NCI-H2227 (cell line): ENCODE results near the gene WBP1L.
"Not testable (repeated sequence)": the region's sequence is repeated elsewhere in the genome, so short reads cannot be mapped to it uniquely, and the experiment has no call there.

Experiments
- DNase-seq: peaks from one replicate; lab custom pipeline; 2025; ENCODE audit not compliant: unreplicated experiment; lab: John Stamatoyannopoulos, UW

Gene WBP1L

GRCh38 chr10:102804382-102805055 lies 60.8 kb downstream of the WBP1L start:
- DNase-seq = no peak

GRCh38 chr10:102808380-102808779 lies 64.6 kb downstream of the WBP1L start:
- no peak for DNase-seq

GRCh38 chr10:102811346-102811745 lies 67.6 kb downstream of the WBP1L start:
- DNase-seq = no peak

GRCh38 chr10:102812231-102812876 lies 68.6 kb downstream of the WBP1L start:
- DNase-seq = no peak

DNA sequence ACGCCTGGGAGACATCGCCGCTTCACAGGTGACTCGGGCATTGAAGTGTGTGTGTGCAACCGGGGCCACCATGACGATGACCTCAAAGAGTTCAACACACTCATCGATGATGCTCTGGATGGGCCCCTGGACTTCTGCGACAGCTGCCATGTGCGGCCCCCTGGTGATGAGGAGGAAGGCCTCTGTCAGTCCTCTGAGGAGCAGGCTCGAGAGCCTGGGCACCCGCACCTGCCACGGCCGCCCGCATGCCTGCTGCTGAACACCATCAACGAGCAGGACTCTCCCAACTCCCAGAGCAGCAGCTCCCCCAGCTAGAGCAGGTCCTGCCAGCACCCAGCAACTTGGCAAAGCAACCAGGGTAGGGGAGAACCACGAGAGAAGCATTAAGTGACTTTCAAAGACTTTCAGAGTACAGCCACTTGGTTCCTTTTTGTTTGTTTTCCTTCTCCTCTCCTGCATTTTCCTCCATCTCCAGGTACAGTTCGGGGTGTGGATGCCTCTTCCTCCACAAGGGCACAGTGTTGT lies 69.3 kb downstream of the WBP1L start:
- no peak for DNase-seq

GRCh38 chr10:102813734-102814452 lies 70.1 kb downstream of the WBP1L start:
- no peak for DNase-seq

DNA sequence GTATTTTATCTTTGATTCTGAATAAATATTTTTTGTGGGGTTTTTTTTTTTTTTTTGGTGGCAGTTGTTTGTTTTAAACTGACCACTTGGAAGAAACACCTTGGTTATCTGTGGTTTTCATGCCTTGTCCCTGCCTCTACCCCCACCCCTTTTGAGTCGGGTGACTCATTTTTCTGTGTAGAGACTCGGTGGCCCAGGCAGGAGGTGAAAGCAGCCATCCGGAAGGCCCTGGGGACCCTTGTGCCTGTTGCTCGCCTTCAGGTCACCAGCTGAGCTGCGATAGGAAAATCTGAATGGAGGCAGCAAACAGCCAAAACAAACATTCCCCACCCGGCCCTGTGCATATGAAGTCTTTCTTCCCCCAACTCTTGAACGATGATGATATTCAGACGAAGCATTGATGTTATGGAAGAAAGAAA lies 70.7 kb downstream of the WBP1L start:
- no peak for DNase-seq

- no peak for DNase-seq
Observed at GRCh38 chr10:102814873-102815661, 71.3 kb downstream of the WBP1L start.

- DNase-seq = no peak
Observed at GRCh38 chr10:102815790-102816549, 72.2 kb downstream of the WBP1L start.

- DNase-seq = no peak
Observed at GRCh38 chr10:102817175-102817574, 73.4 kb downstream of the WBP1L start.

GRCh38 chr10:102819054-102819453 lies 75.3 kb downstream of the WBP1L start:
- DNase-seq = no peak

DNA sequence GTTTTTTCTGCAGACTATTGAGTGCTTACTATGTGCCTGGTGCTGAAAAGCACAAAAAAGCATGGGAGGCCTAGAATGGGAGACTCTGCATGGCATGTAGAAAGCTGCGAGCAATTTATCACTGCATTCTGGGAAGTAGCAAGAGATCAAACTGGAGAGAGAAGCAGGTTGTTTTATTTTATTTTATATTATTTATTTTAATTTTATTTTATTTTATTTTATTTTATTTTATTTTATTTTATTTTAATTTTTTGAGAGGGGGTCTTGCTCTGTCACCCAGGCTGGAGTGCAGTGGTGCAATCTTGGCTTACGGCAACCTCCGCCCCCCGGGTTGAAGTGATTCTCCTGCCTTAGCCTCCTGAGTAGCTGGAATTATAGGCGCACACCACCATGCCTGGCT lies 76.3 kb downstream of the WBP1L start:
- not testable (repeated sequence) for DNase-seq

GRCh38 chr10:102822222-102822621 lies 78.5 kb downstream of the WBP1L start:
- DNase-seq = no peak

GRCh38 chr10:102824664-102825063 lies 80.9 kb downstream of the WBP1L start:
- DNase-seq = no peak

- DNase-seq = no peak
Observed at GRCh38 chr10:102826148-102826796, 82.5 kb downstream of the WBP1L start.

- no peak for DNase-seq
Observed at GRCh38 chr10:102827597-102827975, 83.8 kb downstream of the WBP1L start.

- no peak for DNase-seq
Observed at GRCh38 chr10:102831322-102832071, 87.7 kb downstream of the WBP1L start.

- no peak for DNase-seq
Observed at GRCh38 chr10:102832248-102832647, 88.5 kb downstream of the WBP1L start.

DNA sequence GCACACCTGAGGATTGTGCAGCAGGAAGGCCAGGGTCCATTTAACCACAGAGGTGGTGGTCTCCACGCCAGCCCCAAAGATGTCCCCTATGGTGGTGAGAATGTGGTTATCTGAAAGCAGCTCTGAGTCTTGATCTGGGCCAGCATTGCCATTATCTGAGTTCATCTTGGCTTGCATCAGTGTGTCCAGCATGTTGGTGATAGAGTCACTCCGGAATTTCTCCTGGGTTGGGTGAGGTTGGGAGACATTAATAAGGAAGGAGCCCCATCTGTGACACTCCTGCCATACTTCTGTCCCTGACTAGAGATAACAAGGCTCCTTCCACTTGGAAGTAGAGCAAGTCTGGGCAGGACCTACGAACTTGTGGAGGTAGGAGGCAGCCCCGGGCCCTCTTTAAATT lies 89.2 kb downstream of the WBP1L start:
- DNase-seq = no peak
